HUES6 (cell line): ENCODE data around the gene ACSL1.

Source experiments
- H3K27ac ChIP-seq: 2 replicates; pipeline ENCODE4 v1.7.0; 2013; ENCODE audit warnings: low read depth, mild to moderate bottlenecking, low read length, inconsistent platforms
- H3K27me3 ChIP-seq: 2 replicates; pipeline ENCODE4 v1.6.1; 2013; ENCODE audit warnings: low read length; ENCODE audit not compliant: control insufficient read depth, insufficient read depth
- H3K36me3 ChIP-seq: 2 replicates; pipeline ENCODE4 v1.6.1; 2013; ENCODE audit warnings: low read length; ENCODE audit not compliant: control insufficient read depth, insufficient read depth
- H3K4me1 ChIP-seq: 2 replicates; pipeline ENCODE4 v1.6.1; 2013; ENCODE audit warnings: low read length; ENCODE audit not compliant: control insufficient read depth, insufficient read depth
- H3K4me3 ChIP-seq: 2 replicates; pipeline ENCODE4 v1.5.1; 2013; ENCODE audit warnings: low read depth, low read length
- H3K9ac ChIP-seq: one replicate; pipeline ENCODE4 v1.6.1; 2013; ENCODE audit warnings: mild to moderate bottlenecking, low read length
- H3K9me3 ChIP-seq: 2 replicates; pipeline ENCODE4 v1.6.1; 2013; ENCODE audit warnings: low read depth, low read length; ENCODE audit not compliant: control insufficient read depth, insufficient read depth

ACSL1 gene

DNA sequence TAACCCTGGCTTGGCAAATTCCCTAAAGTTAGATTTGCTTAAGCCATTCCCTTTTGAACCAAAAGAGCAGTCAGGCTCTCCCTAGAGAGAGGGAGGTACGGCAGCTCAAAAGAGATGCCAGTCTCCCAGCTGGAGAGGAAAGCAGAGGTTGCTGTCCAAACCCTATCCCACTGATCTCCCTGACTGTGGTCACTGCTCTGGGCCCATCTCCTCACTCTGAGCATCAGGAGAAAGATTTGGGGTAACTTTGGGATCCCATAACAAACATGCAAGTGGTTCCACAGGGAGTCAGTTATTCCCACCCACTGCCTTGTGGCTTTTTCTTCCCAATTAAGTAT lies 17.1 kb downstream of the ACSL1 start:
- Histone ChIP-seq H3K4me3 (no peak overlapping the region), H3K27me3 (no peaks in the 10 kb centered on the region), H3K9ac (no peak overlapping the region)

DNA sequence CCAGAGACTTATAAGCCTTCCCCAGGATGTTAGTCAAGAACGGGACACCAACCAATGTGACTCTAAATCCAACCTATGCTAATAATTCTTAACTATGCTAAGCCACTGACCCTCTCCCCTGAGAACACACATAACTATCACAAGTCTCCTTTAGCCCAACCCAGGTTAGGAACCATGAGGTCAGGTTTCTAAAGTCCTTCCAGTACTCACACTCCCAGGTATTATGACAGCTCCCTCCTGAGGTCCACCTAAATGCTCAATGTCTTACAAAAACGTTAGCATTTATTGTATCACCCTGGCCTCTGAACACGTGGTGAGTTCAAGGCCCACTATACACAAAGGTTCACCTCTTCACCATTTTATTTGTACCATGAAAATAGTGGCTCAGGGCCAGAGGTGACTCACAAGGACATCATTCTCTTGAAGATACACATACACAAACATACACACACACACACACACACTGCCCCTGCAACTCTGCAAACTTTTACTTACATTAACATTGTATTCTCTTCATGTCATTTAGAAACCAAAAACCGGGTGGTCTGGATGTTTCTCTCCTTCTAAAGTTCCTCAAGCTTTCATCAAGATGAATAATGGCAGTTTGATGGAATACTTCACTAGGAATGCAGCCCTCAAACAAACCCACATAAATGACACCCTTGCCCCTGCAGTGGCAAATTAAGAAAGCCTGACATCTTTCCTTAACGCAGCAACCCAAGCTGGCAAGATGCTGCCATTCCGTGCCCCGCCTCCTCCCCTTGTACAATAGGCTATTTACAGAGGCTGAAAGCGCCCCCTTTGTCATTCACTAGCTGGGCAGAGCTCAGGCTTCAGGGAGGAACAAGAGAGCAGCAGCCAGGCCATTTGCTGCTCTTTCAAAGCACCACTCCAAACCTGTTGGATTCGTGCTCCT lies 17.7 kb downstream of the ACSL1 start:
- H3K4me1 ChIP-seq = peaks cover 23% of the 10 kb centered on the region

More for the DNA sequence above, 17.1 kb downstream of the ACSL1 start:
- Histone ChIP-seq H3K36me3 (no peaks in the 10 kb centered on the region), H3K27ac (no peak overlapping the region), H3K4me1 (peaks cover 23% of the 10 kb centered on the region), H3K9me3 (no peaks in the 10 kb centered on the region)

DNA sequence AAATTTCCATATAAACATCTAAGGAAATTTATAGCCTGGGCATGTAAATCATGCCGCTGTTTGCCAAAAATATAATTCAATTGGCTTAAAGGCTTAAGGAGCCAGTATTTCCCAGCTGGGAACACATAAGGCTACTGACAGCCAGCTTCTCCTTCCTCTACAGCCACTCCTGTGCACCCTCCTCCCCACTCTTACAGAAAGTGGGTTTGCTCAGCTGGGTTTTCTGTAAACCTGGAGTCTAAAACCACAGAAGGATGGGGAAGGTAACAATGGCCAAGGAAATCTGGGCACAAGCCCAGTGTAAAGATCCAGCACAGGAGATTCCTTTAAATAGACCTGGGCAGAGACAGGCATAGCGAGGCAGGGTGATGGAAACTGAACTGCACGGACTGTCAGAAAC lies 18.5 kb downstream of the ACSL1 start:
- H3K27me3 ChIP-seq = no peaks in the 10 kb centered on the region
- H3K4me1 ChIP-seq = peaks cover 23% of the 10 kb centered on the region

More for the DNA sequence above, 17.7 kb downstream of the ACSL1 start:
- Histone ChIP-seq H3K9ac (no peak overlapping the region), H3K4me3 (no peak overlapping the region), H3K27ac (no peak overlapping the region), H3K27me3 (no peaks in the 10 kb centered on the region), H3K36me3 (no peaks in the 10 kb centered on the region), H3K9me3 (no peaks in the 10 kb centered on the region)

DNA sequence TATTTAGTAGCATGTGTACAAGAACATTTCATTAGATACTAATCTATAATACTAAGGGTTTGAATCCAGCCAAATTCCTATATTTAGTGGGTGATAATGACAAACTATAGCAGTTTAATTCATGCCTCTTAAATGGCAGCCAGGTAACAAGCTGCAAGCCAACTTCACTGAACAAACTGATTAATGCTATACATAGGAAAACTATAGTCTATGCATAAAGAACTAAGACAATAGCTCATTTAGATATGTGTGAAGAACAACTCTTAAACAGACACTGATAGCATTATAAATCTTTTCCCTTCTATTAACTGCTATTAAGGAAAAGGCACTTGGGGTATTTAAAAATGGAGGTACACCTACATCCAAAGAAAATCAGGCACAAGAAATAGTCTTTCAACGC lies 19.1 kb downstream of the ACSL1 start:
- Histone ChIP-seq H3K36me3 (no peaks in the 10 kb centered on the region), H3K27me3 (no peaks in the 10 kb centered on the region), H3K27ac (no peak overlapping the region)

More for the DNA sequence above, 18.5 kb downstream of the ACSL1 start:
- Histone ChIP-seq H3K27ac (no peak overlapping the region), H3K36me3 (no peaks in the 10 kb centered on the region), H3K9me3 (no peaks in the 10 kb centered on the region), H3K9ac (no peak overlapping the region), H3K4me3 (no peak overlapping the region)

DNA sequence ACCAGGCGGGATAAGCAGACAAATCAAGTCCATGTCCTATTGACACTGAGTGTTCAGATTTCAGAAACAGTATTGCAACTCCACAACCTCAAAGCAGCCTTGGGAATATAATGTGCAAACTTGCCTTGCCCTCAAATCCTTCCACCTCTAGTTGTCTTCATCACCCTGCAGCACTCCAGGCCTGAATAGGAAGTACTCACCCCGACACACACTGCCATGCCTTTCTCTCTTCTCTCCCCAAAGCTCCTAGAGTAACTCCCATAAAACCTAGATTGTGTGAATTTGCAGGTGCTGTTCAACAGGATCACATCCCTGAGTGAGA lies 19.6 kb downstream of the ACSL1 start:
- no peaks in the 10 kb centered on the region for H3K36me3 ChIP-seq
- no peak overlapping the region for H3K27ac ChIP-seq
- no peak overlapping the region for H3K9ac ChIP-seq
- H3K4me1 ChIP-seq = peaks cover 23% of the 10 kb centered on the region
- no peaks in the 10 kb centered on the region for H3K27me3 ChIP-seq
- H3K4me3 ChIP-seq = no peak overlapping the region
- no peaks in the 10 kb centered on the region for H3K9me3 ChIP-seq

More for the DNA sequence above, 19.1 kb downstream of the ACSL1 start:
- peaks cover 23% of the 10 kb centered on the region for H3K4me1 ChIP-seq
- no peak overlapping the region for H3K4me3 ChIP-seq
- no peak overlapping the region for H3K9ac ChIP-seq
- no peaks in the 10 kb centered on the region for H3K9me3 ChIP-seq

DNA sequence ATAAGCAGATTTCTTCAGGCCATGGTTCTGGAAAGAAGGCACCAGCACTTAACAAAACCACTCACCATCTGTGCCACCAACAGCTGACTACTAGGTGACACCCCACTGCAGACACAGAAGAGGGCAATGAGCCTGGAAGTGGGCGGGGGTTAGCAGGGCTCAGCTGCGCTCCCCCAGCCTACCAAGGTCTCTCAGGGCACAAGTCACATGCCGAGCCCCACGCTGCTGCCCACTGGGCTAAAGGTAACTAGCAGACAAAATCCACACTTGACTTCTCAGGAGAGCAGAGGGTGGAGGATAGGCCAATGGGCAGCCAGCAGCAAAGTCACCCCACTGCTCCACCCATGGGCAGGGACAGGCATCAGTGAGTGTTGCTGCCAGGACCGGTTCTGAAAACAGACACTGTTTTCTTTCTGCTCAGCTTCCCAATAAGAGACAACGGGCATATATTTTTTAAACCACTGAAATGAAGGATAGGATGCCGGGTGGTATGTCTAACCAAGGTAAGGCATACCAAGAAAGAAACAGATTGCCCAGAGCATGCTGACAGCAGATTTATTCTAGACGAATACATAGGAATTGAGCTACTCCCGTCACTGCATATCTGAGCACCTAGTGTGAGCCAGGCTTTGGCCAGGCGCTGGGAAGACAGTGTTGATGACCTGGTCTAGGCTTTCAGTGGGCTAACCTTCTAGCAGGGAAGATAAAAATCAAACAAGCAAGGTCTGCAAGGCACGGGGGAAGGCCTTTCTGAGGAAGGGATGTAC lies 20.1 kb downstream of the ACSL1 start:
- Histone ChIP-seq H3K27me3 (no peaks in the 10 kb centered on the region), H3K9ac (no peak overlapping the region), H3K9me3 (no peaks in the 10 kb centered on the region), H3K27ac (no peak overlapping the region), H3K36me3 (no peaks in the 10 kb centered on the region), H3K4me1 (peaks cover 23% of the 10 kb centered on the region), H3K4me3 (no peak overlapping the region)

DNA sequence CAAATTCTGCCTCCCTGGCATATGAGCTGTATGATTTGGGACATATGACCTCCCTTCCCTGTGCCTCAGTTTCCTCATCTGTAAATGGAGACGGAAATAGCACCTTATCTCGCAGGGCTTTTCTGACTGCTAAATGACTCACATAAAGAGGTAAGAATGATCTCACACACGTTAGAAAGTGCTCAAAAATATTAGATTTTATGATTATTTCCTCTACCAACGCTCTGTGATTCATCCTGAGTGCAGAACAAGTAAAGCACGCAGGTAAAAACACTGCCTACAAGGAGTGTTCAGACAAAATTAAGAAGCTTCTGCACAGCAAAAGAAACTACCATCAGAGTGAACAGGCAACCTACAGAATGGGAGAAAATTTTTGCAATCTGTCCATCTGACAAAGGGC lies 21.1 kb downstream of the ACSL1 start:
- no peak overlapping the region for H3K4me3 ChIP-seq
- H3K4me1 ChIP-seq = peaks cover 23% of the 10 kb centered on the region
- no peaks in the 10 kb centered on the region for H3K9me3 ChIP-seq
- H3K9ac ChIP-seq = no peak overlapping the region
- no peak overlapping the region for H3K27ac ChIP-seq
- H3K36me3 ChIP-seq = no peaks in the 10 kb centered on the region
- no peaks in the 10 kb centered on the region for H3K27me3 ChIP-seq

DNA sequence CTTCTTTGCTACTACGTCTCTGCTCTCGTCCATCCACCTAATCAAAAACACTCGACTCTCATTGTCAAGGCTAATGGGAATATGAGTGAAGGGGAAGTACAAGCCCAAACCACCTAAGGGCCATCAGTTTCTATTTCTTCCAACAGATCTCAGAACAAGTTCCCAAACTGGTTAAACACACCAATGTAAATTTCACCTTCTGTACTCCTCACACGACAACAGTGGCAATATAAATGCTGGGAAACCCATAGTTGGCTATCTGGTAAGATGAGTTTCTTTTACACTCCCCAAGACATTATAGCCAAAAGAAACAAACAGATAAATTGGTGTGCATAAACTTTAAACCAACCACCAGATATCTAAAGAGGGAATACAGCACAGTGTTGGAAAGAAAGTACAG lies 21.9 kb downstream of the ACSL1 start:
- Histone ChIP-seq H3K36me3 (no peaks in the 10 kb centered on the region), H3K4me1 (peaks cover 20% of the 10 kb centered on the region)

DNA sequence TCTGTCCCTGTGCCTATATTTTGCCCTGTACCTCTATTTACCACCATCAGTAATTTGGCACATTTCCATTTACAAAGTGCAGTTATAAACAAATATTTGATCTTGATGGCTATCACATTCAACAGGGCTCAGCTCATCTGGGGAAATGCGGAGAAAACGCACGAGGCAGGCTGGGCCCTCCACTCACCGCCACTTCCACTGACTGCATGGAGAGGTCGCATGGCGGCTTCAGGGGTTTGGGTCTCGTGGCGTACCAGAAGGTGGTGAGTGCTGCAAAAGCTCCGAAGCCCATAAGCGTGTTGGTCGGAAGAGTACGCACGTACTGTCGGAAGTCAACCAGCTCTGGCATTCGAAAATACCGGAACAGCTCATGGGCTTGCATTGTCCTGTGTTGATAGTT lies 22.6 kb downstream of the ACSL1 start:
- Histone ChIP-seq H3K27me3 (no peaks in the 10 kb centered on the region), H3K36me3 (no peaks in the 10 kb centered on the region), H3K4me3 (no peak overlapping the region), H3K4me1 (peaks cover 13% of the 10 kb centered on the region), H3K27ac (no peak overlapping the region), H3K9ac (no peak overlapping the region), H3K9me3 (no peaks in the 10 kb centered on the region)

More for the DNA sequence above, 21.9 kb downstream of the ACSL1 start:
- H3K9me3 ChIP-seq = no peaks in the 10 kb centered on the region
- H3K27me3 ChIP-seq = no peaks in the 10 kb centered on the region
- no peak overlapping the region for H3K9ac ChIP-seq
- no peak overlapping the region for H3K4me3 ChIP-seq
- H3K27ac ChIP-seq = no peak overlapping the region

DNA sequence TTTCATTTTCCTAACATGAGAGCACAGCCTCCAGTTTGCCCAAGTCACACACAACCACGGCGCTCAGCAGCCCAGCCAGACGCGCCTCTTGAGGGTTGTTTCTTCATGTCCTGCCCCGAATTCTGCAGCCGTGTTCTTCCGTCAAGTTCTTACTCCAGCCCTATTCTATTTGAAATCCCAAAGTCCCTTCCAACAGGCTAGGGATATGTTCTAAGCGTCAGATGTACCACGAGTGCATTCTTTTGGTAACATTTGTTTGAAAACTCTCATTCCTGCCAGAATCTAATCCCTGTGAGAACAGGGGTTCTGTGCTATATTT lies 23.1 kb downstream of the ACSL1 start:
- H3K9ac ChIP-seq = no peak overlapping the region
- H3K27me3 ChIP-seq = no peaks in the 10 kb centered on the region
- H3K4me3 ChIP-seq = no peak overlapping the region
- no peak overlapping the region for H3K27ac ChIP-seq
- H3K4me1 ChIP-seq = peaks cover 8% of the 10 kb centered on the region
- H3K36me3 ChIP-seq = no peaks in the 10 kb centered on the region
- no peaks in the 10 kb centered on the region for H3K9me3 ChIP-seq
